ENCODE measurements around the gene SSH2. TPM values are rescaled to one million over a fixed set of nuclear protein-coding genes. Genes with fewer than 3 reads are reported as not detected.

Gene SSH2
- total RNA-seq, 1 donor from 2014 or later, result 72.0 TPM

- ATAC-seq, result no peak
- intact Hi-C loops (cut with DNase I), result no loop called here
- no peaks in the 10 kb centered on the region for H3K9me3 ChIP-seq
Measured at GRCh38 chr17:29846298-29846697, 83.7 kb downstream of the SSH2 start.

GRCh38 chr17:29844339-29845048 is 85.5 kb downstream of the SSH2 start:
- H3K4me3 ChIP-seq, result no peak overlapping the region
- DNase-seq, result no peak
- intact Hi-C loops (cut with DNase I), result no loop called here
- no peaks in the 10 kb centered on the region for H3K9me3 ChIP-seq
- TF ChIP-seq, protein P1, sequence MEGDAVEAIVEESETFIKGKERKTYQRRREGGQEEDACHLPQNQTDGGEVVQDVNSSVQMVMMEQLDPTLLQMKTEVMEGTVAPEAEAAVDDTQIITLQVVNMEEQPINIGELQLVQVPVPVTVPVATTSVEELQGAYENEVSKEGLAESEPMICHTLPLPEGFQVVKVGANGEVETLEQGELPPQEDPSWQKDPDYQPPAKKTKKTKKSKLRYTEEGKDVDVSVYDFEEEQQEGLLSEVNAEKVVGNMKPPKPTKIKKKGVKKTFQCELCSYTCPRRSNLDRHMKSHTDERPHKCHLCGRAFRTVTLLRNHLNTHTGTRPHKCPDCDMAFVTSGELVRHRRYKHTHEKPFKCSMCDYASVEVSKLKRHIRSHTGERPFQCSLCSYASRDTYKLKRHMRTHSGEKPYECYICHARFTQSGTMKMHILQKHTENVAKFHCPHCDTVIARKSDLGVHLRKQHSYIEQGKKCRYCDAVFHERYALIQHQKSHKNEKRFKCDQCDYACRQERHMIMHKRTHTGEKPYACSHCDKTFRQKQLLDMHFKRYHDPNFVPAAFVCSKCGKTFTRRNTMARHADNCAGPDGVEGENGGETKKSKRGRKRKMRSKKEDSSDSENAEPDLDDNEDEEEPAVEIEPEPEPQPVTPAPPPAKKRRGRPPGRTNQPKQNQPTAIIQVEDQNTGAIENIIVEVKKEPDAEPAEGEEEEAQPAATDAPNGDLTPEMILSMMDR (IDR thresholded peaks at IDR 0.05), result no peak
- no peak overlapping the region for H3K27ac ChIP-seq
- no peak for ATAC-seq
- no peaks in the 10 kb centered on the region for H3K27me3 ChIP-seq
- H3K4me1 ChIP-seq, result peaks cover 3% of the 10 kb centered on the region
- no peaks in the 10 kb centered on the region for H3K36me3 ChIP-seq

More at GRCh38 chr17:29846298-29846697, 83.7 kb downstream of the SSH2 start:
- H3K27ac ChIP-seq, result no peak overlapping the region
- no peak for DNase-seq
- H3K36me3 ChIP-seq, result no peaks in the 10 kb centered on the region
- peaks cover 3% of the 10 kb centered on the region for H3K4me1 ChIP-seq
- TF ChIP-seq, protein P1 (IDR thresholded peaks at IDR 0.05), result no peak
- H3K27me3 ChIP-seq, result no peaks in the 10 kb centered on the region
- no peak overlapping the region for H3K4me3 ChIP-seq

- Histone ChIP-seq H3K9me3 (no peaks in the 10 kb centered on the region), H3K36me3 (no peaks in the 10 kb centered on the region), H3K27ac (no peak overlapping the region), H3K4me1 (peaks cover 3% of the 10 kb centered on the region), H3K27me3 (no peaks in the 10 kb centered on the region), H3K4me3 (no peak overlapping the region)
- ATAC-seq, result no peak
- intact Hi-C loops (cut with DNase I), result no loop called here
- DNase-seq, result no peak
- TF ChIP-seq, protein P1 (IDR thresholded peaks at IDR 0.05), result no peak
Measured at GRCh38 chr17:29840884-29841283, 89.1 kb downstream of the SSH2 start.

- TF ChIP-seq, protein P1 (IDR thresholded peaks at IDR 0.05), result no peak
- Histone ChIP-seq H3K27me3 (no peaks in the 10 kb centered on the region), H3K4me3 (no peak overlapping the region), H3K4me1 (peaks cover 1% of the 10 kb centered on the region), H3K27ac (no peak overlapping the region), H3K9me3 (no peaks in the 10 kb centered on the region), H3K36me3 (no peaks in the 10 kb centered on the region)
- intact Hi-C loops (cut with DNase I), result no loop called here
- ATAC-seq, result no peak
- no peak for DNase-seq
Measured at GRCh38 chr17:29839656-29840055, 90.4 kb downstream of the SSH2 start.

- DNase-seq (no peak), ATAC-seq (peak; percentile 57)
- H3K36me3 ChIP-seq, result no peaks in the 10 kb centered on the region
- no peak overlapping the region for H3K27ac ChIP-seq
- H3K4me1 ChIP-seq, result no peaks in the 10 kb centered on the region
- H3K27me3 ChIP-seq, result no peaks in the 10 kb centered on the region
- TF ChIP-seq, protein P1 (IDR thresholded peaks at IDR 0.05), result no peak
- no peaks in the 10 kb centered on the region for H3K9me3 ChIP-seq
- intact Hi-C loops (cut with DNase I), result no loop called here
- H3K4me3 ChIP-seq, result no peak overlapping the region
Measured at GRCh38 chr17:29838961-29839360, 91.1 kb downstream of the SSH2 start.
